Left ventricle myocardium inferior (tissue), 1 donor: ENCODE results near the gene PIM3. TPM values are rescaled to one million over a fixed set of nuclear protein-coding genes. Genes with fewer than 3 reads are reported as not detected.
"Not testable (repeated sequence)": the region's sequence is repeated elsewhere in the genome, so short reads cannot be mapped to it uniquely, and the experiment has no call there.

ENCODE experiments used
- DNase-seq: peaks from one replicate; pipeline ENCODE4 v3.0.0-alpha.2; 2020
- H3K27ac ChIP-seq: fragments of 200-600 bp; replicated peaks from 2 replicates; pipeline ENCODE4 v1.8.0; 2021
- H3K27me3 ChIP-seq: fragments of 200-600 bp; 2 replicates; pipeline ENCODE4 v1.8.0; 2021; ENCODE audit warnings: low read depth
- H3K36me3 ChIP-seq: fragments of 200-600 bp; 2 replicates; pipeline ENCODE4 v1.8.0; 2021
- H3K4me1 ChIP-seq: fragments of 200-600 bp; 2 replicates; pipeline ENCODE4 v1.8.0; 2021
- H3K4me3 ChIP-seq: fragments of 200-600 bp; 2 replicates; pipeline ENCODE4 v1.8.0; 2021; ENCODE audit warnings: mild to moderate bottlenecking, moderate library complexity
- H3K9me3 ChIP-seq: fragments of 200-600 bp; replicated peaks from 2 replicates; pipeline ENCODE4 v1.8.0; 2021
- CTCF ChIP-seq: fragments of 200-600 bp; IDR thresholded peaks from 2 replicates; pipeline ENCODE4 v1.8.0; 2021; ENCODE audit warnings: antibody characterized with exemption, mild to moderate bottlenecking, borderline replicate concordance
- intact Hi-C: fragments of 100-400 bp; cut with micrococcal nuclease; formaldehyde crosslinking; loops from one replicate; pipeline ENCODE4 v1.11.0; 2022
- total RNA-seq: library from RNA; stranded (reverse); fragmentation: NEBNext Ultra II Directional; extraction: Animal tissue kit (Norgen Biotek cat#: 25700); gene quantifications from one replicate; pipeline ENCODE4 v1.2.1, GENCODE V29; 2021
- donor health status: DM: no; HTN: yes; CAD: no; lungs with severe emphysema.

Gene PIM3
- total RNA-seq, 1 donor from 2014 or later: 57.1 TPM

- peak overlapping the region; percentile 54 for H3K4me3 ChIP-seq
- intact Hi-C loops: no loop called here
- peaks cover 26% of the 10 kb centered on the region for H3K27me3 ChIP-seq
- DNase-seq: no peak
- peaks cover 10% of the 10 kb centered on the region for H3K4me1 ChIP-seq
- no peaks in the 10 kb centered on the region for H3K36me3 ChIP-seq
- no peak overlapping the region for H3K27ac ChIP-seq
- peaks cover 28% of the 10 kb centered on the region for H3K9me3 ChIP-seq
- TF ChIP-seq CTCF: peak; percentile 58
Observed at GRCh38 chr22:49983148-49984042, 22.8 kb downstream of the PIM3 start.

GRCh38 chr22:49986325-49986724 lies 25.8 kb downstream of the PIM3 start:
- Histone ChIP-seq H3K4me3 (no peak overlapping the region), H3K27ac (no peak overlapping the region), H3K36me3 (no peaks in the 10 kb centered on the region), H3K4me1 (peaks cover 10% of the 10 kb centered on the region), H3K27me3 (peaks cover 26% of the 10 kb centered on the region), H3K9me3 (peaks cover 33% of the 10 kb centered on the region)
- intact Hi-C loops: no loop called here
- no peak for DNase-seq
- TF ChIP-seq CTCF: no peak

GRCh38 chr22:49989826-49990225 lies 29.3 kb downstream of the PIM3 start:
- H3K27me3 ChIP-seq, H3K27ac ChIP-seq, H3K4me3 ChIP-seq, H3K36me3 ChIP-seq, DNase-seq, H3K4me1 ChIP-seq: not testable (repeated sequence)
- peaks cover 45% of the 10 kb centered on the region for H3K9me3 ChIP-seq
- intact Hi-C loops: loop anchor here (10.0 kb wide), 1 partner anchor 65 kb away; no protein-coding TSS in a partner anchor

DNA sequence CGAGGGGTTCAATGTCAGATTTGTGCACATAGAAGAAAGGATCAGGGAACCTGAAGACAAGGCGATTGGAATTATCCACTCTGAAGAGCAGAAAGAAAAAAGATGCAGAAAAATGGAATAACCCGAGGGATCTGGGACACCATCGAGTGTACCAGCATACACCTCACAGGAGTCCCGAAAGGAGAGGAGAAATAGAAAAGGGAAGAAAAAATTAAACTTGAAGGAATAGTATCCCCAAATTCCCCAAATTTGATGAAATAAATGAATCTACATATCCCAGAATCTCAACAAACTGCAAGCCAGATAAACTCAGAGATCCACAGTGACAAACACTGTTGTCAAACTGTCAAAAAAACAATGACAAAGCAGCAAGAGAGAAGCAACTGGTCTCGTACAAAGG lies 30.6 kb downstream of the PIM3 start:
- H3K9me3 ChIP-seq: peaks cover 36% of the 10 kb centered on the region
- no peaks in the 10 kb centered on the region for H3K36me3 ChIP-seq
- H3K27ac ChIP-seq: no peak overlapping the region
- H3K4me1 ChIP-seq: peaks cover 7% of the 10 kb centered on the region
- H3K27me3 ChIP-seq: no peaks in the 10 kb centered on the region
- DNase-seq: no peak
- intact Hi-C loops: loop anchor here (10.0 kb wide), 1 partner anchor 66 kb away; no protein-coding TSS in a partner anchor
- no peak overlapping the region for H3K4me3 ChIP-seq
- TF ChIP-seq CTCF: no peak

GRCh38 chr22:49991907-49992533 lies 31.4 kb downstream of the PIM3 start:
- DNase-seq: no peak
- Histone ChIP-seq H3K36me3 (no peaks in the 10 kb centered on the region), H3K27ac (no peak overlapping the region), H3K4me1 (peaks cover 7% of the 10 kb centered on the region), H3K9me3 (peaks cover 28% of the 10 kb centered on the region), H3K27me3 (no peaks in the 10 kb centered on the region), H3K4me3 (no peak overlapping the region)
- TF ChIP-seq CTCF: no peak
- intact Hi-C loops: loop anchor here (10.0 kb wide), 1 partner anchor 67 kb away; no protein-coding TSS in a partner anchor
